Testis (tissue), 3 donors: ENCODE data around the gene TNS3. TPM values are rescaled to one million over a fixed set of nuclear protein-coding genes. Genes with fewer than 3 reads are reported as not detected.

ENCODE experiments used
- DNase-seq: peaks from one replicate; pipeline ENCODE4 v3.0.0-alpha.2; 2019
- H3K27ac ChIP-seq, 2 donors: fragments of 200-600 bp; sonication (generic); one replicate each; pipeline ENCODE4 v1.5.1; 2019
- H3K27me3 ChIP-seq: fragments of 200-600 bp; sonication (generic); one replicate; pipeline ENCODE4 v1.5.1; 2019
- H3K36me3 ChIP-seq: fragments of 200-600 bp; sonication (generic); one replicate; pipeline ENCODE4 v1.5.1; 2017; ENCODE audit warnings: low read depth; ENCODE audit errors: missing control alignments
- H3K4me1 ChIP-seq: fragments of 200-600 bp; sonication (generic); one replicate; pipeline ENCODE4 v1.5.1; 2019
- H3K4me3 ChIP-seq, 2 donors: fragments of 200-600 bp; sonication (generic); one replicate each; pipeline ENCODE4 v1.5.1; 2017 to 2019
- H3K9me3 ChIP-seq: fragments of 200-600 bp; sonication (generic); one replicate; pipeline ENCODE4 v1.5.1; 2017
- POLR2A ChIP-seq: fragments of 450-650 bp; IDR thresholded peaks from one replicate; pipeline ENCODE4 v1.6.1; 2017; ENCODE audit warnings: antibody characterized with exemption, mild to moderate bottlenecking, moderate library complexity
- WGBS, 2 donors: methylation state at CpG; one replicate each; pipeline ENCODE4 v1.1.5; 2018; 5-methylcytosine and 5-hydroxymethylcytosine counted together
- intact Hi-C: fragments of 100-400 bp; cut with DNase I; formaldehyde crosslinking; loops from one replicate; pipeline ENCODE4 v1.15.1; 2023; ENCODE audit warnings: low total_unique reads
- polyA plus RNA-seq: library from polyadenylated mRNA; stranded (reverse); fragments of 350-450 nt; fragmentation: Illumina TruSeq; extraction: RNeasy Lipid Tissue Mini Kit (QIAGEN cat#74804); gene quantifications from one replicate; pipeline ENCODE4 v1.2.3, GENCODE V29; 2014; ENCODE audit warnings: low read depth, low replicate concordance; ENCODE audit not compliant: insufficient read depth
- total RNA-seq, 2 donors: library from RNA; depleted of rRNA; stranded (reverse); fragments of >200 nt; gene quantifications; one replicate each; pipeline ENCODE4 v1.2.3, GENCODE V29; 2016
- TF ChIP-seq, protein P1 (sequence below), 3 experiments: fragments of 450-650 bp in 2 of 3; fragments of 200-600 bp in 1 of 3; sonication (generic) in 1 of 3; IDR thresholded peaks; one replicate each; pipeline ENCODE4 v1.5.1; 2016 to 2019; ENCODE audit warnings: antibody characterized with exemption in 3 of 3, mild to moderate bottlenecking in 2 of 3, moderate library complexity in 1 of 3

The TNS3 gene
- total and polyA plus RNA-seq, 3 donors from 2014 or later: 28.5 to 93.5 (median 60.0) TPM

DNA sequence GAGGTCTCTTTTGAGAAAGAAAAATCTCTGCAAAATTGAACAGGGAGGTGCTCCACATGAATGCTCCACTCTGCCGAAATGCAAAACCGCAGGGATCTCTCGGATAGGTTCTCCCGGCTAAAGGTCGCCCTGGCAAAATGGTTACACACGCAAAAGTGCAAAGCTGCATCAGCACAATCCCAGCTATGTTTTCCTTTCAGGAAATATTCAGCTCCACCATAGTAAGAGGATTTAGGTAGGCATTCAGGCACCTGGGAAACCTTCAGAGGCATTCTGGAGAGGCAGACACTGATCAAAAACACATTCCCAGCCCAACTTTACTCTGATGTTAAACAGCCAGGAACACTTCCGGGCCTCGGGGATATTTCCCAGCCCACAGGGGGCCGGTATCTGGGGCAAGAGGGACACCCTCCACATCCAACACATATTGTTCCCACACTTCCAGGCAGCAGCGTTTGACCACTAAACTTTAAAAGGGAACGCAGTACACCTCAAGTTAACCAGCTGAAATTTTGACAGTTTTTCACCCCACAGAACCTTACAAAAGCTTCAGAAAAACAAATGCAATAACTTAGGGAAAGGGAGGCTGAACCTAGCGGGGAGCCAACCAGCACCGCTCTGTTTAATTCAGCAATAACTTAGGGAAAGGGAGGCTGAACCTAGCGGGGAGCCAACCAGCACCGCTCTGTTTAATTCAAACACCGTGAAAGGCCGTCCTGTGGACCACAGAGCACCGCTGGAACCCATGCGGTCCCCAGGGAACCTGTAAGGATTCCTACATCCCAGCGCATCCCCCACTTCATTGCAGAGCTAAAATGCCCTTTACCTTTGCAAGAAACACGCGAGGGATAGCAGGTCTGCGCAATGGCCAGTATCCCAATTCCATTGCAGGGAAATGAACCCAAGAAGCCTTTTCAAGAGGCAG lies 45.9 kb downstream of the TNS3 start:
- H3K27me3 ChIP-seq: no peaks in the 10 kb centered on the region
- TF ChIP-seq, protein P1, sequence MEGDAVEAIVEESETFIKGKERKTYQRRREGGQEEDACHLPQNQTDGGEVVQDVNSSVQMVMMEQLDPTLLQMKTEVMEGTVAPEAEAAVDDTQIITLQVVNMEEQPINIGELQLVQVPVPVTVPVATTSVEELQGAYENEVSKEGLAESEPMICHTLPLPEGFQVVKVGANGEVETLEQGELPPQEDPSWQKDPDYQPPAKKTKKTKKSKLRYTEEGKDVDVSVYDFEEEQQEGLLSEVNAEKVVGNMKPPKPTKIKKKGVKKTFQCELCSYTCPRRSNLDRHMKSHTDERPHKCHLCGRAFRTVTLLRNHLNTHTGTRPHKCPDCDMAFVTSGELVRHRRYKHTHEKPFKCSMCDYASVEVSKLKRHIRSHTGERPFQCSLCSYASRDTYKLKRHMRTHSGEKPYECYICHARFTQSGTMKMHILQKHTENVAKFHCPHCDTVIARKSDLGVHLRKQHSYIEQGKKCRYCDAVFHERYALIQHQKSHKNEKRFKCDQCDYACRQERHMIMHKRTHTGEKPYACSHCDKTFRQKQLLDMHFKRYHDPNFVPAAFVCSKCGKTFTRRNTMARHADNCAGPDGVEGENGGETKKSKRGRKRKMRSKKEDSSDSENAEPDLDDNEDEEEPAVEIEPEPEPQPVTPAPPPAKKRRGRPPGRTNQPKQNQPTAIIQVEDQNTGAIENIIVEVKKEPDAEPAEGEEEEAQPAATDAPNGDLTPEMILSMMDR (IDR thresholded peaks at IDR 0.05): no peak
- TF ChIP-seq POLR2A: no peak
- H3K27ac ChIP-seq: no peak overlapping the region
- H3K4me1 ChIP-seq: peaks cover 31% of the 10 kb centered on the region
- intact Hi-C loops: no loop called here
- no peaks in the 10 kb centered on the region for H3K9me3 ChIP-seq
- no peaks in the 10 kb centered on the region for H3K36me3 ChIP-seq
- peak overlapping the region; percentile 29 to 72 for H3K4me3 ChIP-seq
- DNase-seq: no peak
- 47 to 60% methylated on average over 19 to 23 of the region's 23 CpGs for WGBS, 2 donors

DNA sequence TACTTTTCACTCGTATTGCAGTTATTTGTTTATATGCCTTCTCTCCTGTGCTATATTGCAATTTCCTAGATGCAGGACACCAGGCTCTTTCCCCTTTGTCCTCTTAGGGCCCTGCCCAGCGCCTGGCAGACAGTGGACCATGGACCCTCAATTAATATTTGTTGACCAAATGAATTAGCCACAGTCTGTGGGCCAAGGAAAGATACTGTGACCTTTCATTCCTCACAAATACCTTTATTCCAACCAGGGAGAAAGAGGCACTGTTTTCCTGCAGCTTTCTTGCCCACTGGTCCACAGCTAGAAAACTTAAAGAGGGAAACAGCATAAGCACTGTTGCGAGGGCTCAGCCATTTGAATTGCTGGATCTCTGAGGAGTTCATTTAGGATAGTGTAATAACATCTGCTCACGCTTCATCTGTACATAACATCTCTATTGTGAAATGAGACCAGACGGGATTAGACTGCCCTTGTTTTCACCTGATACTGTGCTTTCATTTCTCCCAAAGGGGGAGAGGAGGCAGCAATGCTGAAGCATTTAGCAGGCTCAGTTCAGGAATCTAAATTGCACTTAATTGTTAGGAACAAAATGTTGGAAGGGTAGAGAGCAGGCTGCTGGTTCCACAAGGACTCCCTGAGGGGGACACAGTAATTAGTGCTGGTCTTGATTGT lies 46.7 kb downstream of the TNS3 start:
- TF ChIP-seq, protein P1 (IDR thresholded peaks at IDR 0.05): no peak
- TF ChIP-seq POLR2A: no peak
- Histone ChIP-seq H3K36me3 (no peaks in the 10 kb centered on the region), H3K27me3 (no peaks in the 10 kb centered on the region), H3K27ac (no peak overlapping the region), H3K4me3 (no peak overlapping the region), H3K9me3 (no peaks in the 10 kb centered on the region), H3K4me1 (peaks cover 29% of the 10 kb centered on the region)
- intact Hi-C loops: no loop called here
- DNase-seq: no peak
- WGBS, 2 donors: 66 to 74% methylated on average over 5 of the region's 5 CpGs

DNA sequence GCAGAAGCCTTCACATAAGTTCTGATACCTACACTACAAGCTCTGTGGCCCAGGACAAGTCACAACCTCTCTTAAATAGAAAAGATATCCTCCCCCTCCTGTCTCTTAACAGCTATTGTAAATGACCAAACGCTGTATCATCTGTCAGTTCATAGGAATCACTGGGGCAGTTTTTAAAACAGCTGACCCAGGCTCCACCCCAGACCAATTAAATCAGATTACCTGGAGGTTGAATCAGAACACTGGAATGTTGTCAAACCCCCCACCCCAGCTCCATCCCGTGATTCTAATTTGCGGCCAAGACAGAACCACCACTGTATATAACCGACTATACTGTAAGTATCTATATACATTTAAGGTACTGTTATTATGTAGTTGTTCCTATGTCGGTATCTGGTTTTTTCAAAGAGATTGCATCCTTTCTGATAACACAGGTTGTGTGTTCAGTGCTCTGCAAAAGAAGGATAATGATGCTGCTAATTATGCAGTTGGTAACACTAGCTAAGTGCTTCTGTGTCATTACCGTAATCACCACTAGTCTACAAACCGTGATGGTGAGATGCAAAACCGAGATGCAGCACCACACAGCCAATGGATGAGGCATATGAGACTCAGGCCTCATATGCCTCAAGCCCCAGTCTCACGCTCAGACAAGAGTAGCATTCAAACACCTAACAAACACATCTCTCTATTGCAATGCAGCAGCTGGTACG lies 47.4 kb downstream of the TNS3 start:
- intact Hi-C loops: no loop called here
- Histone ChIP-seq H3K36me3 (no peaks in the 10 kb centered on the region), H3K9me3 (no peaks in the 10 kb centered on the region), H3K27me3 (no peaks in the 10 kb centered on the region), H3K4me3 (no peak overlapping the region), H3K4me1 (peaks cover 22% of the 10 kb centered on the region), H3K27ac (no peak overlapping the region)
- TF ChIP-seq, protein P1 (IDR thresholded peaks at IDR 0.05): no peak
- no peak for TF ChIP-seq POLR2A
- DNase-seq: no peak
- 82 to 91% methylated on average over 10 of the region's 10 CpGs for WGBS, 2 donors

DNA sequence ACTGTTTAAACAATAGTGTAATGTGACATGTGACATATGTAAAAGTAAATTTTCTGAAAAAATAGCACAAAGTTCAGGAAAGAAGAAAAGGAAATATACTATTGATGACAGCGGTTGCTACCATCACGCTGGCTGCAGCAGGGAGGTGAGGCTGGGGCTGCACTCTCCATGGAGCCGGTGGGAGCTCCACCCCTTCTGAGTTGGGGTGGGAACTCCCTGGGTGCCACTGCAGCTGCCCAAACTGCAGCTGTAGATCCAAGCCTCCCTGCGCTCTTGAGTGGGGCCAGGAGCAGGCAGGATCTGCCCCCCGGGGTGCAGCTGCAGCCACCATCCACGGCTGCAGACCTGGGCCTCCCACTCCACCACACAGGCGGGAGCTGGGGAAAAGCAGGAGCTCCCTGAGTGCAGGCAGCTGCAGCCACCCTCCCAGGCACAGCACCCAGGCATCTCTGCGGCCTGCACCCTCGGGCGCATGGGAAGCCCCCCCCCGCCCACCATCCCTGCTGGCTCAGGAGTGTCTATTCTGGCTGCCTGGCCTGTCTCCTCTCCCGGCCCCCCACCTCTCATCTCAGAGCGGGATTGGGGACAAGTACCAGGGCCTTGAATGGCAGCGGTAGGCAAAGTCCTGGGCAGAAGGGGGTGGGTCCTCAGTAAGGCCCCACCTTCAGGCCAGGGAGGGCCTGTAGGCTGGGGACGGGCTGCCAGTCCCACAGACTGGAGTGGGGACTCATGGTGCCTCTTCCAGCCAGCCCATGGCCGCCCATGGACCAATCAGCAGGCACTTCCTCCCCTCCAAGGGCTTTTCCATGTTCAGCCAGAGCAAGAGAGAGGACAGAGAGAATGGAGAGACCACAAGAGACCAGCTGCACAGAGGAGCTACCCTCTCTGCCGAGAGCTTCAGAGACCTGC lies 50.1 kb downstream of the TNS3 start:
- no peak for DNase-seq
- no peaks in the 10 kb centered on the region for H3K9me3 ChIP-seq
- TF ChIP-seq, protein P1 (IDR thresholded peaks at IDR 0.05): no peak
- no peak for TF ChIP-seq POLR2A
- intact Hi-C loops: no loop called here
- WGBS, 2 donors: 87 to 89% methylated on average over 7 to 17 of the region's 17 CpGs
- H3K4me3 ChIP-seq: no peak overlapping the region
- no peaks in the 10 kb centered on the region for H3K27me3 ChIP-seq
- H3K27ac ChIP-seq: no peak overlapping the region
- H3K36me3 ChIP-seq: no peaks in the 10 kb centered on the region
- peaks cover 9% of the 10 kb centered on the region for H3K4me1 ChIP-seq
